Trophoblast cell (in vitro differentiated cells and primary cell): Measurements from ENCODE around the gene CACNA1I.

Experiments
- DNase-seq, 2 donors: peaks; one replicate each; pipeline ENCODE4 v3.0.0-alpha.2; 2016
- H2AFZ ChIP-seq: 2 replicates; pipeline ENCODE4 v1.6.1; 2013; ENCODE audit warnings: low read length, moderate library complexity, mild to moderate bottlenecking; ENCODE audit not compliant: insufficient read depth, poor library complexity
- H2AK5ac ChIP-seq: 2 replicates; pipeline ENCODE4 v1.6.1; 2013; ENCODE audit warnings: mild to moderate bottlenecking, low read length
- H2BK120ac ChIP-seq: 2 replicates; pipeline ENCODE4 v1.6.1; 2013; ENCODE audit warnings: low read length, mild to moderate bottlenecking, moderate library complexity; ENCODE audit not compliant: insufficient read depth, poor library complexity
- H2BK12ac ChIP-seq: 2 replicates; pipeline ENCODE4 v1.6.1; 2013; ENCODE audit warnings: mild to moderate bottlenecking, low read length, moderate library complexity
- H2BK5ac ChIP-seq: 2 replicates; pipeline ENCODE4 v1.6.1; 2013; ENCODE audit warnings: low read length, low read depth, moderate library complexity, mild to moderate bottlenecking; ENCODE audit not compliant: poor library complexity
- H3K14ac ChIP-seq: 2 replicates; pipeline ENCODE4 v1.6.1; 2013; ENCODE audit warnings: mild to moderate bottlenecking, low read length
- H3K18ac ChIP-seq: 2 replicates; pipeline ENCODE4 v1.6.1; 2013; ENCODE audit warnings: mild to moderate bottlenecking, low read length
- H3K23ac ChIP-seq: 2 replicates; pipeline ENCODE4 v1.6.1; 2013; ENCODE audit warnings: low read length
- H3K27ac ChIP-seq: 2 replicates; pipeline ENCODE4 v1.5.1; 2013; ENCODE audit warnings: low read depth, mild to moderate bottlenecking, inconsistent platforms, low read length, moderate library complexity
- H3K27me3 ChIP-seq: 2 replicates; pipeline ENCODE4 v1.6.1; 2013; ENCODE audit warnings: inconsistent platforms, mild to moderate bottlenecking, low read length, moderate library complexity; ENCODE audit not compliant: insufficient read depth
- H3K36me3 ChIP-seq, 2 experiments: 1 replicate in 1 of 2; 2 replicates in 1 of 2; pipeline ENCODE4 v1.6.1; 2013; ENCODE audit warnings: low read length in 2 of 2, mild to moderate bottlenecking in 2 of 2, moderate library complexity in 1 of 2; ENCODE audit not compliant: insufficient read depth in 2 of 2, control insufficient read depth in 1 of 2
- H3K4ac ChIP-seq: 2 replicates; pipeline ENCODE4 v1.6.1; 2013; ENCODE audit warnings: low read depth, mild to moderate bottlenecking, low read length, moderate library complexity
- H3K4me1 ChIP-seq, 2 experiments: 1 replicate in 1 of 2; 2 replicates in 1 of 2; pipeline ENCODE4 v1.6.1; 2013; ENCODE audit warnings: low read length in 2 of 2, mild to moderate bottlenecking in 2 of 2, moderate library complexity in 1 of 2; ENCODE audit not compliant: insufficient read depth in 2 of 2, control insufficient read depth in 1 of 2
- H3K4me2 ChIP-seq: 2 replicates; pipeline ENCODE4 v1.6.1; 2013; ENCODE audit warnings: inconsistent platforms, mild to moderate bottlenecking, low read length, moderate library complexity
- H3K4me3 ChIP-seq: 2 replicates; pipeline ENCODE4 v1.5.1; 2013; ENCODE audit warnings: mild to moderate bottlenecking, low read depth, low read length, inconsistent platforms
- H3K79me1 ChIP-seq: one replicate; pipeline ENCODE4 v1.6.1; 2013; ENCODE audit warnings: low read length
- H3K79me2 ChIP-seq: 2 replicates; pipeline ENCODE4 v1.6.1; 2013; ENCODE audit warnings: low read length, mild to moderate bottlenecking; ENCODE audit not compliant: control insufficient read depth, insufficient read depth, poor library complexity
- H3K9ac ChIP-seq: 2 replicates; pipeline ENCODE4 v1.6.1; 2013; ENCODE audit warnings: mild to moderate bottlenecking, low read length
- H3K9me3 ChIP-seq: 2 replicates; pipeline ENCODE4 v1.6.1; 2013; ENCODE audit warnings: low read depth, mild to moderate bottlenecking, control low read depth, inconsistent platforms, low read length; ENCODE audit not compliant: insufficient read depth
- H4K12ac ChIP-seq: 2 replicates; pipeline ENCODE4 v1.6.1; 2013; ENCODE audit warnings: low read depth, mild to moderate bottlenecking, low read length, moderate library complexity
- H4K8ac ChIP-seq: 2 replicates; pipeline ENCODE4 v1.6.1; 2013; ENCODE audit warnings: low read depth, mild to moderate bottlenecking, low read length, moderate library complexity
- H4K91ac ChIP-seq: one replicate; pipeline ENCODE4 v1.6.1; 2013; ENCODE audit warnings: low read depth, mild to moderate bottlenecking, low read length, moderate library complexity
- WGBS: extraction: QIAGEN DNeasy Blood & Tissue Kit; methylation state at CpG from one replicate; pipeline ENCODE4 v1.1.7; 2013; ENCODE audit warnings: missing lambda C conversion rate; ENCODE audit not compliant: insufficient read length, insufficient coverage; ENCODE audit errors: extremely low coverage; 5-methylcytosine and 5-hydroxymethylcytosine counted together

CACNA1I gene

GRCh38 chr22:39547587-39547947 is 23.0 kb upstream of the CACNA1I start:
- Histone ChIP-seq H3K4me2 (no peak overlapping the region), H3K23ac (no peak overlapping the region), H3K14ac (no peak overlapping the region), H3K4me3 (no peak overlapping the region), H3K18ac (no peak overlapping the region), H2AFZ (no peak overlapping the region), H2BK12ac (no peak overlapping the region), H3K4ac (no peak overlapping the region), H2BK120ac (no peak overlapping the region), H2AK5ac (no peak overlapping the region), H2BK5ac (no peak overlapping the region), H4K91ac (no peak overlapping the region), H3K4me1 (no peaks in the 10 kb centered on the region), H3K9me3 (no peaks in the 10 kb centered on the region), H3K79me1 (no peaks in the 10 kb centered on the region), H3K36me3 (no peaks in the 10 kb centered on the region), H3K79me2 (no peaks in the 10 kb centered on the region), H4K12ac (no peak overlapping the region), H3K27me3 (no peaks in the 10 kb centered on the region), H4K8ac (no peak overlapping the region), H3K9ac (no peak overlapping the region), H3K27ac (no peak overlapping the region)
- WGBS, result no CpG with 5 or more reads among the region's 2 CpGs
- DNase-seq, result no peak

DNA sequence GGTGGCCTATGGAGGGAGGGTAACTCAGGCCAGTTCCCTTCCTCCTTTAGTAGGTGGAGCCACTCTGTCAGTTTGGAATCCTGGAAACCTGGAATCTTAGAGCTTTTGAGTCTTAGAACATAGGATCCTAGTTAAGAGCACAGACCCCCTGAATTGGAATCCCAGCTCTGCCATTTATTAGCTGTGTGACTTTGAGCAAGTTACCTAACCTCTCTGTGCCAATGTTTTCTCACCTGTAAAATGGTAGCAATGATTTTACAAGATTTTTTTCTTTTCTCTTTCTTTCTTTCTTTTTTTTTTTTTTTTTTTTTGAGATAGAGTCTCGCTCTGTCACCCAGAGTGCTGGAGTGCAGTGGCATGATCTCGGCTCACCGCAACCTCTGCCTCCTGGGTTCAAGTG is 17.1 kb upstream of the CACNA1I start:
- Histone ChIP-seq H2BK5ac (no peak overlapping the region), H3K9me3 (no peaks in the 10 kb centered on the region), H3K27me3 (peaks cover 25% of the 10 kb centered on the region), H4K12ac (no peak overlapping the region), H4K91ac (no peak overlapping the region), H3K79me1 (no peaks in the 10 kb centered on the region), H2BK120ac (no peak overlapping the region), H3K4me2 (no peak overlapping the region), H4K8ac (no peak overlapping the region), H3K4me3 (no peak overlapping the region), H3K4ac (no peak overlapping the region), H3K27ac (no peak overlapping the region), H2AFZ (no peak overlapping the region), H3K14ac (no peak overlapping the region), H3K23ac (no peak overlapping the region), H2BK12ac (no peak overlapping the region), H3K4me1 (no peaks in the 10 kb centered on the region), H2AK5ac (no peak overlapping the region), H3K79me2 (no peaks in the 10 kb centered on the region), H3K9ac (no peak overlapping the region), H3K36me3 (no peaks in the 10 kb centered on the region), H3K18ac (no peak overlapping the region)
- WGBS, result no CpG with 5 or more reads among the region's 3 CpGs
- no peak for DNase-seq

DNA sequence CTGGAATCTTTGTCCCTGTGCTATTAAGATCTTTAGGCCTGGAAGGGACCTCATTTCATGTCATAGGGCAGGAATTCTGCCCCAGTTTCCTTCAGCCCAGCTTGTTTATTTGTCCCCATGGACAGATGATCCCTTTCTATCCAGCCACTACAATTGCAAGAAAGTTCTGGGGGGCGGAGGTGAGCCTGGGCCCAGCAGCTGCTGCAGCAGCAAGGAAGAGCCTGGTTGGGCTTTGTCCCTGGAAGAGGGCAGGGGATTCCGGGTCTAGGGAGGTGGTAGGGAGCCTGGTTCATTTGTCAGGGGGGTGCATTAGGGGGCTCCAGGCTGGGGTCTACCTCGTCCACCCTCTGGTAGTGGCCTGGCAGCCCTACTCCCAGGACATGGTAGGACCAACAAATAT is 16.4 kb upstream of the CACNA1I start:
- H3K9me3 ChIP-seq, result no peaks in the 10 kb centered on the region
- no peak overlapping the region for H4K91ac ChIP-seq
- no peak overlapping the region for H4K12ac ChIP-seq
- no peak overlapping the region for H2AFZ ChIP-seq
- no peak overlapping the region for H2BK12ac ChIP-seq
- peaks cover 2 to 4% of the 10 kb centered on the region in 2 experiments for H3K4me1 ChIP-seq
- H2AK5ac ChIP-seq, result no peak overlapping the region
- no peak overlapping the region for H3K27ac ChIP-seq
- no peak for DNase-seq
- H2BK5ac ChIP-seq, result no peak overlapping the region
- H3K4me2 ChIP-seq, result no peak overlapping the region
- H3K18ac ChIP-seq, result no peak overlapping the region
- no peaks in the 10 kb centered on the region for H3K79me1 ChIP-seq
- H3K79me2 ChIP-seq, result no peaks in the 10 kb centered on the region
- no peak overlapping the region for H3K9ac ChIP-seq
- no peak overlapping the region for H3K23ac ChIP-seq
- no peak overlapping the region for H3K14ac ChIP-seq
- WGBS, result no CpG with 5 or more reads among the region's 3 CpGs
- no peaks in the 10 kb centered on the region for H3K36me3 ChIP-seq
- H3K27me3 ChIP-seq, result peaks cover 28% of the 10 kb centered on the region
- H3K4ac ChIP-seq, result no peak overlapping the region
- H4K8ac ChIP-seq, result no peak overlapping the region
- no peak overlapping the region for H2BK120ac ChIP-seq
- no peak overlapping the region for H3K4me3 ChIP-seq

DNA sequence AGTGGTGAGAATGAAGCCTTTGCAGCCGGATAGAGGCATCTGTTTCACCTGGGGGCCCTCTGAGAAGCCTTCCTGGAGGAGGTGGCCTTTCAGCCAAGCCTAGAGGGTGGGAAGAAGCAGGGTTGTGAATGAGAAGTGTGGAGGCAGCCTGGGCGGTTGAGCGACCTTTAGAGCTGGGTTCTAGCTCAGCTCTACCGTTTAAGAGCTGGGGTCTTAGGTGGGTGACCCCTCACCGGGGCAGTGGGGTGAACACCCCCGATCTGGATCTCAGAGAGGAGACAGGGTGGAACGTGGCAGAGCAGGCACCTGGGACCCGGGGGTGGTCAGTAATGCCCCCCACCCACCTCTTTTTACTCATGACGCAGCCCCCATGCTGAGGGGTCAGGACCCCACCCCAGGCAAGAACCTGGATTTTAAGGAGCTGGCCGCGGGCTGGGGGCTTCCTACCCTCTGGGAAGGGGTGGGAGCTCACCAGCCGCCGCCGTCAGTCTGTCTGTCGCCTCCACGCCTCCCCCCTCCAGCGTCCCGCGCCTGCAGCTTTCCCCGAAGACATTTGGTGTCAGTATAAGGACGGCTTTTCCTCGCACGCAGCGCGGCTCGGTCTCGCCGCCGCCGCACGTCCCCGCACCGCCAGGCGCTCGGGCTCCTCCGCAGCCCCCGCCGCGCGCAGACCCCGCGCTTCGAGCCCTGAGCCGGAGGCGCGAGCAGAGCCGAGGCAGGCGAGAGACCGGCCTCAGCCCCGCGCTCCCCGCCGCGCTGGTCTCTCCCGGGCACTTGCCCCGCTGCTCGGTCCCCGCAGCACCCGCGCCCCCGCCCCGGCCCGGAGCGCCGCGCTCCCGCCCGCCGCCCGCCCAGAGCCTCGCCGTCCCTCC is 13.3 kb upstream of the CACNA1I start:
- Histone ChIP-seq H3K36me3 (no peaks in the 10 kb centered on the region), H3K4me2 (peak overlapping the region; percentile 63), H3K14ac (no peak overlapping the region), H3K18ac (no peak overlapping the region), H3K27me3 (peaks cover 28% of the 10 kb centered on the region), H3K4me1 (peaks cover 9 to 11% of the 10 kb centered on the region in 2 experiments), H4K12ac (no peak overlapping the region), H2AFZ (peak overlapping the region; percentile 52), H3K79me1 (no peaks in the 10 kb centered on the region), H3K9ac (no peak overlapping the region), H3K4ac (no peak overlapping the region), H2AK5ac (no peak overlapping the region), H3K4me3 (no peak overlapping the region), H3K9me3 (no peaks in the 10 kb centered on the region), H2BK120ac (no peak overlapping the region), H4K8ac (no peak overlapping the region), H3K23ac (no peak overlapping the region), H3K27ac (no peak overlapping the region), H2BK5ac (no peak overlapping the region), H2BK12ac (no peak overlapping the region), H3K79me2 (no peaks in the 10 kb centered on the region), H4K91ac (no peak overlapping the region)
- WGBS, result no CpG with 5 or more reads among the region's 72 CpGs
- no peak for DNase-seq
